ENCODE measurements around the gene DDX17. TPM values are rescaled to one million over a fixed set of nuclear protein-coding genes. Genes with fewer than 3 reads are reported as not detected.

The DDX17 gene
- total RNA-seq (2022; extraction: Qiagen RNA extraction; ENCODE audit: low read depth): 70.5 to 93.1 TPM (median 89.9 TPM) in 5 replicates

GRCh38 chr22:38506118-38506962 lies at the start of gene DDX17:
Gene DDX17 (minus strand): TSS chr22:38506311.

GRCh38 chr22:38467904-38468442 lies 38.1 kb downstream of the DDX17 start, which contains the start of gene KDELR3:
Gene KDELR3 (plus strand): TSS chr22:38468096. CDS start chr22:38468234, 138 bp downstream.

GRCh38 chr22:38455076-38455529 lies 51.0 kb downstream of the DDX17 start, which contains the start of gene KCNJ4:
Gene KCNJ4 (minus strand): TSS chr22:38455199. CDS start chr22:38428132, 27,067 bp downstream.

Other genes with a start within 250 kb of the DDX17 start
- gene TMEM184B, start 233.3 kb downstream of the DDX17 start, total RNA-seq (2022; extraction: Qiagen RNA extraction; ENCODE audit: low read depth): 33.1 to 49.3 TPM (median 43.6 TPM) in 5 replicates
- 81.1 to 103 TPM (median 94.0 TPM) in 5 replicates for gene CSNK1E, start 188.9 kb downstream of the DDX17 start, total RNA-seq (2022; extraction: Qiagen RNA extraction; ENCODE audit: low read depth)
- 0.09 to 0.16 TPM (median 0.13 TPM) in 5 replicates for gene KCNJ4, start 51.1 kb downstream of the DDX17 start, total RNA-seq (2022; extraction: Qiagen RNA extraction; ENCODE audit: low read depth)
- gene KDELR3, start 38.2 kb downstream of the DDX17 start, total RNA-seq (2022; extraction: Qiagen RNA extraction; ENCODE audit: low read depth): 18.6 to 19.9 TPM (median 19.6 TPM) in 5 replicates
- 2.6 to 6.1 TPM (median 5.0 TPM) in 5 replicates for gene DMC1, start 63.9 kb upstream of the DDX17 start, total RNA-seq (2022; extraction: Qiagen RNA extraction; ENCODE audit: low read depth)
- gene FAM227A, start 150.1 kb upstream of the DDX17 start, total RNA-seq (2022; extraction: Qiagen RNA extraction; ENCODE audit: low read depth): 0.42 to 0.75 TPM (median 0.71 TPM) in 5 replicates
- 13.4 to 19.2 TPM (median 15.1 TPM) in 5 replicates for gene CBY1, start 150.3 kb upstream of the DDX17 start, total RNA-seq (2022; extraction: Qiagen RNA extraction; ENCODE audit: low read depth)
- gene TOMM22, start 175.6 kb upstream of the DDX17 start, total RNA-seq (2022; extraction: Qiagen RNA extraction; ENCODE audit: low read depth): 68.5 to 92.7 TPM (median 75.9 TPM) in 5 replicates
- gene JOSD1, start 194.6 kb upstream of the DDX17 start, total RNA-seq (2022; extraction: Qiagen RNA extraction; ENCODE audit: low read depth): 26.5 to 31.2 TPM (median 29.4 TPM) in 5 replicates
- gene GTPBP1, start 199.6 kb upstream of the DDX17 start, total RNA-seq (2022; extraction: Qiagen RNA extraction; ENCODE audit: low read depth): 7.6 to 10.5 TPM (median 9.2 TPM) in 5 replicates
- 22.9 to 37.2 TPM (median 33.4 TPM) in 5 replicates for gene SUN2, start 249.7 kb upstream of the DDX17 start, total RNA-seq (2022; extraction: Qiagen RNA extraction; ENCODE audit: low read depth)